ENCODE measurements around the gene NINJ2.

Gene NINJ2

GRCh38 chr12:570435-570920, 92.8 kb downstream of the NINJ2 start:
- peak; percentile 24 to 39 for DNase-seq (ENCODE audit: low read depth in 2 of 2)

DNA sequence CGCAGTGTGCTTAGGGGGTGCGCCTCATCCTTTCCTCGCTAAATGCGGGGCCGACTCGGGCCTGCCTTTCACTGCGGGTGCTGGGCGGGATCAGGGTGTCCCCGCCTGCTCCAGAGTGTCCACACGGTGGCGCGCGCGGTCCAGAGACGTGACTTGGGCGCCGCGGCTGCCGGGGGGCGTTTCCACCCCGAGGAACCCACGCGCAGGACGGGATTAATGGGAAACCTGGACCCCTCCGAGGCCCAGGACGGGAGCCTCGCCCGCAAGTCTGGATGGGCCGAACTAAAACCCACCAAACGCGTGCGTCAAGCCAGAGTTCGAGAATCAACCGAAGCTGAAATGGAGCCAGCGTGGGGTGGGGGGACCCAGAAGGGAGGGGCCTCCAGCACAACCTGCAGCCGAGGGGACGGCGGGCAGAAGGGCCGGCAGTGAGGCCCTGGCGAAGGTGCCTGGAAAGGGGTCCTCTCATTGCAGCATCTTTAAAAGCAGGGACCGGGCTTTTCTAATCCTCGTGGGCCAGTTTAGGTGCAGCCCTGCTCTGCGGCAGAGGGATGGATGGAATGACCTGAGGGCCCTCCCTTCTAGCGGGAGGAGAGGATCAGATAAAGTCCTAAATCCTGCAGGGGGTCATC, 93.3 kb downstream of the NINJ2 start:
- DNase-seq (ENCODE audit: low read depth in 2 of 2), result peak; percentile 64 to 67

DNA sequence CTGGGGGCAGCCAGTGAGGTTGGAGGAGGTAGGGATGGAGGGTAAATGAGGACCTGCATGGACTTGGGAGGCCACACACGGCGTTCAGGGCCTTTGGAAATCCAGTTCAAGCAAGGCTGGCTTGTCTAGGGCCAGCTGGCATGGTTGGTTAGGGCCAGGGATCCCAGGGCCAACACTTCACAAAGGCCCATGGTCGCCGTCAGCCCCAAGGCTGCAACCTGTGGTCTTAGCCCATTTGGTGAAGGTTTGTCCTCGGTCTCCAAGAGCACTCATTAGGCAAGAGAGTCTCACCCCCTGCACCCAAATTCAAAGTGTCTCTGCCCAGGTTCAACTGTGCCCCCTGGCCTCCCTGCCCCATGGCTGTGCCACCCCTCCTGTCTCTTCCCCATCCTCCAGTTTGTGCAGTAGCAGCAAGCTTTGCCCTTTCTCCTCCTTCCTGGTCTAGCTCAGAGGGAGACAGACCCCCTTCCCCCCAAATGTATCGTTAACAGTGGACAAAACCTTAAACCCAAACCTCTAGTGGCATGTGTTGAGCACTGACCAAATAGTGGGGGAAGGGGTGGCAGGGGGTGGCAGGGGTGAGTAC, 94.1 kb downstream of the NINJ2 start:
- DNase-seq (ENCODE audit: low read depth in 2 of 2), result no peak

DNA sequence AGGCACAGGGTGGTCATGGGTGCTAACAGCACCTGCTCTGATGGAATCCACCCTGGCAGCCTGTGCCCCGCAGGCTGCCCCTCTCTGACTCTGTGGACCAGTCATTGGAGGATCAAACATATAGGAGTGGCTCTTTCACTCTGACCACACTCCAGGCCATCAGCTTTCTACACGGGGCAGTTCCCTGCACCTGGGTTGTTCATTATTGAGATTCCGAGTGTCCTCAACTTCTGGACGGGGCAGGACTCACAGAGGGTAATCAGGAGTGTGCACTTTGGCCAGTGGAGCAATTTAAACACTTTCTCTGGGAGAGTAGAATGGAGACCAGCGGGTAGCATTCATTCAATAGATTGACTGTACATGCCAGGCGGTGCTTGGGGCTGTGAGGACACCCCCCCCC, 94.8 kb downstream of the NINJ2 start:
- no peak for DNase-seq (ENCODE audit: low read depth in 2 of 2)

DNA sequence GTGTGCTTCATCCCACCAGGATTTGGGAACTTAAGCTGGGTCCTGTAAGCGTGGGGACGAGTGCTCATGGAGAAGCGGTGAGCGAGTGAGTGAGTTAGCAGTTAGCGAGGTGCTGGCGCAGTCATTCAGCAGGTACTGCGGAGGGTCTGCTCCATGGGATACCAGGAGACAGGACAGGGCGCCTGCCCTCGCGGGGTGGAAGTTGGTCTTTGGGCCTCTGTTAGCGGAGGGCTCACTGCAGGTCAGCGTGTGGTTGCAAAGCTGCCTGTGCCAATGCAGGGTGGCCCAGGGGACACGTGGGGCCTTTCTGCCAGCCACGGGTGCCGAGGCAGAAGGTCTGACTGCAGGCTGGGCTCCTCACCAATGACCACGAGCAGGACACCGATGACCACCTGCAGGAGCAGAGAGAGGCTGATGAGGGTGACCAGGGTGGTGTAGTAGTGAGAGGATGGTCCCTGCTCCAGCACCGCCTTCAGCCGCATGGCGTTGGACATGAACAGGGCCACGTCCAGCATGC, 97.6 kb downstream of the NINJ2 start:
- DNase-seq (ENCODE audit: low read depth in 2 of 2), result no peak

- no peak for DNase-seq (ENCODE audit: low read depth in 2 of 2)
Measured at GRCh38 chr12:565161-565560, 98.1 kb downstream of the NINJ2 start.

- no peak for DNase-seq (ENCODE audit: low read depth in 2 of 2)
Measured at GRCh38 chr12:563787-564298, 99.4 kb downstream of the NINJ2 start.

GRCh38 chr12:563250-563781, 99.9 kb downstream of the NINJ2 start:
- peak in 1 of 2 experiments; percentile 22 for DNase-seq (ENCODE audit: low read depth in 2 of 2)

- no peak for DNase-seq (ENCODE audit: low read depth in 2 of 2)
Measured at GRCh38 chr12:562634-563033, 100.6 kb downstream of the NINJ2 start.

DNA sequence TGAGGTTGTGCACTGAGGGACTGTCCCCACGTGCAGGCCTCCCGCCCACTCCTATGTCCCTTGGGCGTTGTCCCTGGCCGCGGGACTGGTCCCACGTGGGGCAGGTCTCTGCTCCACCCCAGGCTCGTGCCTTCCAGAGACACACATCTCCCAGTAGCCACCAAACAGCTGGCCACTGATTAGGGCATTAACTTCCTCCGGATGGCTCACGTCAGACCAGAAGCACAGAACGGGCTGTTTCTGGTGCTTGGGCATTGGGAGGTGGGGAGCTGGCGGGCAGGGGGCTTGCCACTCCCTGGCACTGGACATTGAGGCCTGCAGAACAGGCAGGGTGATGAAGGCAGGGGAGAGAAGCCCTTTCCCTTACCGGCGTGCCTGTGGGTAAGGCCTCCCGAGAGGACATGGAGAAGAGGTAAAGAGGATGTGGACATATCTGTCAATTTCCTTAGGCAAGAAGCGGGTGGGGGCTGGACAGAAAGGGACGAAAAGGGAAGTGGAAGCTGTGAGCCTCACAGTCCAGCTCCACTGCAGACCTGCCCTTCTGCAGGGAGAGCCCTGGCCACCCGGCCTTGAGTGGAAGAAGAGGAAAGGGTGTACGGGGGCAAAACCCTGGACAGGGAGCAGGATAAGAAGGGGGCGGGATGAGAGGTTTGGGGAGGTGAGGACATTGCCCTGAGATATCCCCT, 101.2 kb downstream of the NINJ2 start:
- no peak for DNase-seq (ENCODE audit: low read depth in 2 of 2)

GRCh38 chr12:561391-561705, 101.9 kb downstream of the NINJ2 start:
- DNase-seq (ENCODE audit: low read depth in 2 of 2), result no peak

GRCh38 chr12:560691-561390, 102.4 kb downstream of the NINJ2 start:
- DNase-seq (ENCODE audit: low read depth in 2 of 2), result no peak

DNA sequence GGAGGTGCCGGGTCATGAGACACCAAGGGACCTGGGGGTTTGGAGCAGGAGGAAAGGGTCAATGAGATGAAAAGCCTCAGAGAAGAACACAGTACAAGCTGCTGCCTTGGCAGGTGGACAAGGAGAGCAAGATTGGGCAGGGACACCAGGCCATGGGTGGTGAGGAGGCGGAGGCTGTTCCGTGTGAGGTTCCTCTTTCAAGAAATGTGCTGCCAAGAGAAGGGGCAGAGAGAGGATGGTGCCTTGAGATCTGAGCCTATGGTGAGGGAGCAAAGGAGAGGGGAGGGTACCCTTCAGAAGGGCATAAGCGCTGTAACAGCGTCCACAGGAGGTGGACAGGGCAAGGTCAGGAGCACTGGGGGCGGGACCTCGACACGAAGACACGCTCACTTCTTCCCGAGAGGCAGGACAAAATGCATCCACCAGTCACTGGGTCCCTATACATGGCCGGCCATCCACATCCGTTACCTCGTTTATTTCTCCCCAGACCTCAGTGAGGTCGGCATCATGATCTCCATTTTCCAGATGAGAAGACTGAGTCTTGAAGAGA, 103.3 kb downstream of the NINJ2 start:
- DNase-seq (ENCODE audit: low read depth in 2 of 2), result no peak

- no peak for DNase-seq (ENCODE audit: low read depth in 2 of 2)
Measured at GRCh38 chr12:559208-559905, 103.9 kb downstream of the NINJ2 start.

DNA sequence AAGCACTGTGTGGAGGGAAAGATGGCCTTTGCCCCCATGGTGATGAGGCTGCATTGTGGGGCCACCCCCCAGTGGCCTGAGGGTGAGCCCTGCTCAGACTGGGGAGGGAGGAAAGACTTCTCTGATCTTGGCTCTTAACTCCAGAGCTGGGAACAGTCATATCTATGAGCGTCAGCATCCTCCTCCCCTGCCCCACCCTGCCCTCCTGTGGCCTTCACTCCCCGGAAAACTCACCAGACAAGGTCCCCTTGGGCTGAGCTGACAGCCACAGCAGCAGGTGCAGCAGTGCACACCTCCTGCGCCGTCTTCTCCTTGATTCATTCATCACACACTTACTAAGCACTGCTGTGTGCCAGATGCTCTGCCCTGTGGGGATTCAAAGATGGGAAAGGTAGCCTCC, 104.7 kb downstream of the NINJ2 start:
- no peak for DNase-seq (ENCODE audit: low read depth in 2 of 2)

DNA sequence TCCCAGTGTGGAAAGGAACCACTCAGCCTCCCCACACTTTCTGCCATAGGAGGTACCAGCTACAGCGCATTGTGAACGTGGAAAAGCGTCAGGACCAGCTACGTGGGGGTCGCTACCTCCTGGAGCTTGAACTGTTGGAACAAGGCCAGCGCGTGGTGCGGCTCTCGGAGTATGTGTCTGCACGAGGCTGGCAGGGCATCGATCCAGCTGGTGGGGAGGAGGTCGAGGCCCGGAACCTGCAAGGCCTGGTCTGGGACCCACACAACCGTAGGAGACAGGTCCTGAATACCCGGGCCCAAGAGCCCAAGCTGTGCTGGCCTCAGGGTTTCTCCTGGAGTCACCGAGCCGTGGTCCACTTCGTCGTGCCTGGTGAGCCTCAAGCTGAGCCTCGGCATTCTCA, 106.7 kb downstream of the NINJ2 start:
- DNase-seq (ENCODE audit: low read depth in 2 of 2), result no peak

DNA sequence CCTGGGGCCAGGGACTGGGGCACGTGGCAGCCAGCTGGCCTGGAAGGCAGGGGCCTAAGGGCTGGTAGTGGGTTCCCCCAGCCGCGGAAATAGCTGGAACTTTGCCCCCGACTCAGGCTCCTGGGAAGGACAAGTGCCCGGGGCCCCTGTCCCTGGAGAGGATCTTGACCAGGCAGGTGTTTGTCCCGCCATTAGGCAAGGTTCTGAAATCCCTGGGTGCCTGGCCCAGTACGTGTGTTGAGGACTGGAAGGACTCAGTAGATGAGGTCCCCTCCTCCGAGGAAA, 109.3 kb downstream of the NINJ2 start:
- DNase-seq (ENCODE audit: low read depth in 2 of 2), result no peak

DNA sequence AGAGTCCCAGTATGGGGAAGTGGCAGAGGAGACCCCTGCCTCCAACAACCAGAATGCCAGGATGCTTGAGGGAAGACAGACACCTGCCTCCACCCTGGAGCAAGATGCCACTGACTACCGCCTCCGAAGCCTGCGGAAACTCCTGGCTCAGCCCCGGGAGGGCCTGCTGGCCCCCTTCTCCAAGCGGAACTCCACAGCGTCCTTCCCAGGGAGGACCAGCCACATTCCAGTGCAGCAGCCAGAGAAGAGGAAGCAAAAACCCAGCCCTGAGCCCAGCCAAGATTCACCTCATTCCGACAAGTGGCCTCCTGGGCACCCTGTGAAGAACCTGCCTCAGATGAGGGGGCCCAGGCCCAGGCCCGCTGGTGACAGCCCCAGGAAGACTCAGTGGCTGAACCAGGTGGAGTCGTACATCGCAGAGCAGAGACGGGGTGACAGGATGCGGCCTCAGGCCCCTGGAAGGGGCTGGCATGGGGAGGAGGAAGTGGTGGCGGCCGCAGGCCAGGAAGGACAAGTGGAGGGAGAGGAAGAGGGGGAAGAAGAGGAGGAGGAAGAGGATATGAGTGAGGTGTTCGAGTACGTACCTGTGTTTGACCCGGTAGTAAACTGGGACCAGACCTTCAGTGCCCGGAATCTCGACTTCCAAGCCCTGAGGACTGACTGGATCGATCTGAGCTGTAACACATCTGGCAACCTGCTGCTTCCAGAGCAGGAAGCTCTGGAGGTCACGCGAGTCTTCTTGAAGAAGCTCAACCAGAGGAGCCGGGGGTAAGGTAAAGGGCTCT, 109.8 kb downstream of the NINJ2 start:
- no peak for DNase-seq (ENCODE audit: low read depth in 2 of 2)

GRCh38 chr12:552466-552865, 110.8 kb downstream of the NINJ2 start:
- DNase-seq (ENCODE audit: low read depth in 2 of 2), result no peak

DNA sequence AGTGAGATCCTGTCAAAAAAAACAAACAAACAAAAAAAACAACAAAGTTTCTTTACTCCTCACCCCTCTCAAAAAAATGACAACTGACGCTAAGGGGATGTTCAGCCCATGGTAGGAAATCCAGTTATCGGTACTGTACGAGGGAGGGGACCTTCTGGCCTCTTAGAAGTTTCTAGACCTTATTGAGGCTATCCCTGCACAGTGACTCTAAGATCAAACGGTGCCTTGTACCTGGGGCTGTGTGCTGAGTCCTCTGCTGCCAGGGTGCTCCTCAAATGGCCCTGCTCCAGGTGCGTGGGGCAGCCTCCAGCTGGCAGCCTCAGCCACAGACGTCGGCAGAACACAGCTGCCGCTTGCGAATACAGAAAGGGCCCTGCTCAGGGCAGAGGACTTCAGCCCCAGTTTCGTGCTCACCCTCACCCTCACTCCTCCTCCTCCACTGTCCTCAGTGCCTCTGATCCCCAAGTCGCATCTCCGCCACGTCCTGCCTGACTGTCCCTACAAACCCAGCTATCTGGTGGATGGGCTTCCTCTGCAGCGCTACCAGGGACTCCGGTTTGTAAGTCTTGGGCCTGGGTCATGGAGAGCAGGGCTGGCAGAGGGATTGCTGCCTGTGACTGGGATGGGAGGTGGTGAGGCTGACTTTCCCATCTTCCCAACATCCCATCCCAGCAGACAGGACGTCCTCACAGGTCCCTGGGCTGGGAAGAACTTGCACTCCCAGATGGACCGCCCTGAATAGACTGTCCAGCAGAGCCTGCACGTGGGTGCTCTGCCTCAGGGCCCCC, 112.6 kb downstream of the NINJ2 start:
- no peak for DNase-seq (ENCODE audit: low read depth in 2 of 2)

Data from fibroblast of skin of left quadriceps (primary cell).